OCI-LY7 (cell line): ENCODE results near the gene GNG11. TPM values are rescaled to one million over a fixed set of nuclear protein-coding genes. Genes with fewer than 3 reads are reported as not detected.

ENCODE experiments used
- BruUV-seq: library from RNA; stranded (reverse); fragments of 400-500 nt; replicated peaks from 2 replicates; lab custom pipeline; 2021; lab: Mats Ljungman, UMichigan
- CTCF ChIA-PET: fragments of 300-600 bp; sonication (Branson Sonifier 250); formaldehyde crosslinking; loops from one replicate; lab custom pipeline; 2022; ENCODE audit warnings: antibody characterized with exemption; ENCODE audit not compliant: unreplicated experiment; lab: Charles Lee
- POLR2A ChIA-PET: fragments of 300-600 bp; sonication (Branson Sonifier 250); formaldehyde crosslinking; loops from one replicate; lab custom pipeline; 2022; ENCODE audit warnings: antibody characterized with exemption; lab: Charles Lee
- DNase-seq: peaks from one replicate; pipeline ENCODE4 v3.0.0-alpha.2; 2015; ENCODE audit warnings: low spot score
- H2AFZ ChIP-seq: fragments of 200-600 bp; sonication (generic), shearing (Covaris generic); 2 replicates; pipeline ENCODE4 v1.6.1; 2014; ENCODE audit warnings: mild to moderate bottlenecking, antibody characterized with exemption, low read length, moderate library complexity
- H3K27ac ChIP-seq: fragments of 200-600 bp; sonication (generic); 2 replicates; pipeline ENCODE4 v1.5.1; 2014; ENCODE audit warnings: mixed run types, low read depth, mild to moderate bottlenecking, moderate library complexity, low read length, inconsistent platforms; ENCODE audit not compliant: poor library complexity, severe bottlenecking
- H3K36me3 ChIP-seq: fragments of 200-600 bp; sonication (generic); 2 replicates; pipeline ENCODE4 v1.6.1; 2014; ENCODE audit warnings: mild to moderate bottlenecking, antibody characterized with exemption, low read length, moderate library complexity, mixed read lengths; ENCODE audit not compliant: insufficient read depth
- H3K4me1 ChIP-seq: fragments of 200-600 bp; sonication (generic); 2 replicates; pipeline ENCODE4 v1.5.1; 2014; ENCODE audit warnings: mild to moderate bottlenecking, low read length; ENCODE audit not compliant: insufficient read depth, poor library complexity, severe bottlenecking
- H3K4me2 ChIP-seq: fragments of 200-600 bp; sonication (generic); 2 replicates; pipeline ENCODE4 v1.6.1; 2014; ENCODE audit warnings: mild to moderate bottlenecking, low read length
- H3K4me3 ChIP-seq: fragments of 200-600 bp; sonication (generic); 2 replicates; pipeline ENCODE4 v1.5.1; 2014; ENCODE audit warnings: mild to moderate bottlenecking, low read depth, low read length; ENCODE audit not compliant: poor library complexity, severe bottlenecking
- H3K79me2 ChIP-seq: fragments of 200-600 bp; sonication (generic); 2 replicates; pipeline ENCODE4 v1.6.1; 2016; ENCODE audit warnings: low read depth, mild to moderate bottlenecking, low read length, moderate library complexity, mixed read lengths; ENCODE audit not compliant: insufficient read depth
- H3K9me2 ChIP-seq: fragments of 200-600 bp; sonication (generic); 2 replicates; pipeline ENCODE4 v1.6.1; 2016; ENCODE audit warnings: mild to moderate bottlenecking, low read length, mixed read lengths; ENCODE audit not compliant: insufficient read depth
- H3K9me3 ChIP-seq: fragments of 200-600 bp; sonication (generic); 2 replicates; pipeline ENCODE4 v1.6.1; 2014; ENCODE audit warnings: mild to moderate bottlenecking, mixed run types, low read length, mixed read lengths
- H4K20me1 ChIP-seq: fragments of 200-600 bp; sonication (generic); 2 replicates; pipeline ENCODE4 v1.6.1; 2014; ENCODE audit warnings: mild to moderate bottlenecking, antibody characterized with exemption, low read length, moderate library complexity, mixed read lengths; ENCODE audit not compliant: insufficient read depth
- CTCF ChIP-seq: fragments of 200-600 bp; sonication (generic); conservative IDR thresholded peaks from 2 replicates; pipeline ENCODE4 v1.5.1; 2014; ENCODE audit warnings: mild to moderate bottlenecking, antibody characterized with exemption, low read length, moderate library complexity, mixed read lengths
- EZH2phosphoT487 ChIP-seq: fragments of 200-600 bp; sonication (generic); IDR thresholded peaks from 2 replicates; pipeline ENCODE4 v1.6.1; 2018; ENCODE audit warnings: low read depth, borderline replicate concordance, mild to moderate bottlenecking, mixed run types, antibody characterized with exemption, low read length, moderate library complexity, mixed read lengths
- intact Hi-C: fragments of 100-400 bp; cut with micrococcal nuclease; formaldehyde crosslinking; loops from one replicate; pipeline ENCODE4 v1.10.0; 2022; ENCODE audit not compliant: unreplicated experiment
- total RNA-seq, 2 experiments: library from RNA; depleted of rRNA in 1 of 2; stranded (reverse); fragments of >200 nt in 1 of 2; shearing (Covaris generic) in 1 of 2; gene quantifications; 2 replicates each; pipeline ENCODE4 v1.2.3, GENCODE V29; 2014 to 2022

GNG11 gene
- total RNA-seq, 2 experiments from 2014 or later = 0.82 to 1.2 TPM

- no peaks in the 10 kb centered on the region for H3K36me3 ChIP-seq
- no peaks in the 10 kb centered on the region for H4K20me1 ChIP-seq
- no peak overlapping the region for H3K4me2 ChIP-seq
- no peaks in the 10 kb centered on the region for H3K9me3 ChIP-seq
- H3K79me2 ChIP-seq = no peaks in the 10 kb centered on the region
- H3K9me2 ChIP-seq = no peaks in the 10 kb centered on the region
- DNase-seq = no peak
- ChIA-PET POLR2A (no interaction called here), CTCF (no interaction called here)
- TF ChIP-seq CTCF (no peak), EZH2phosphoT487 (no peak)
- H3K4me3 ChIP-seq = no peak overlapping the region
- H2AFZ ChIP-seq = no peak overlapping the region
- H3K4me1 ChIP-seq = no peaks in the 10 kb centered on the region
- intact Hi-C loops = no loop called here
- H3K27ac ChIP-seq = no peak overlapping the region
- BruUV-seq = no TSS peak
Observed at GRCh38 chr7:93894426-93894825, 27.1 kb upstream of the GNG11 start.

GRCh38 chr7:93894966-93895640 lies 26.4 kb upstream of the GNG11 start:
- intact Hi-C loops = no loop called here
- no peaks in the 10 kb centered on the region for H3K9me3 ChIP-seq
- no peaks in the 10 kb centered on the region for H4K20me1 ChIP-seq
- TF ChIP-seq CTCF (no peak), EZH2phosphoT487 (no peak)
- H3K4me2 ChIP-seq = no peak overlapping the region
- no peaks in the 10 kb centered on the region for H3K9me2 ChIP-seq
- H3K4me1 ChIP-seq = no peaks in the 10 kb centered on the region
- no peaks in the 10 kb centered on the region for H3K79me2 ChIP-seq
- H3K36me3 ChIP-seq = no peaks in the 10 kb centered on the region
- CTCF ChIA-PET = no interaction called here
- H2AFZ ChIP-seq = no peak overlapping the region
- POLR2A ChIA-PET = interaction anchor here (0.8 kb wide), 1 partner anchor 311 kb away, joined by 4 read pairs; no protein-coding TSS in a partner anchor
- DNase-seq = no peak
- no TSS peak for BruUV-seq
- no peak overlapping the region for H3K27ac ChIP-seq
- no peak overlapping the region for H3K4me3 ChIP-seq

- DNase-seq = no peak
- intact Hi-C loops = no loop called here
- Histone ChIP-seq H3K4me2 (no peak overlapping the region), H3K9me2 (no peaks in the 10 kb centered on the region), H2AFZ (no peak overlapping the region), H3K4me1 (no peaks in the 10 kb centered on the region), H3K4me3 (no peak overlapping the region), H3K27ac (no peak overlapping the region), H3K79me2 (no peaks in the 10 kb centered on the region), H3K36me3 (no peaks in the 10 kb centered on the region), H3K9me3 (no peaks in the 10 kb centered on the region), H4K20me1 (no peaks in the 10 kb centered on the region)
- BruUV-seq = no TSS peak
- no peak for TF ChIP-seq CTCF
- no peak for TF ChIP-seq EZH2phosphoT487
- POLR2A ChIA-PET = interaction anchor here (0.8 to 2.0 kb wide), 7 partner anchors 9 to 310 kb away, joined by 3 to 6 read pairs (median 4); partner anchors contain the start of gene GNGT1
- CTCF ChIA-PET = no interaction called here
Observed at GRCh38 chr7:93895859-93896600, 25.5 kb upstream of the GNG11 start.
